Stimulated activated naive CD8-positive, alpha-beta T cell treated with anti-CD3 and anti-CD28 coated beads, Interleukin-15, Interleukin-2, amounts not matched to agents 100 U/mL and 50 U/mL, for 24 hours (primary cell): ENCODE results near the gene TAOK1.
"Not testable (repeated sequence)": the region's sequence is repeated elsewhere in the genome, so short reads cannot be mapped to it uniquely, and the experiment has no call there.

Experiments used
- ATAC-seq: fragments of 150-1000 bp; cut with Tn5 transposase; one replicate; pipeline ENCODE4 v1.10.0; 2021
- DNase-seq: peaks from one replicate; pipeline ENCODE4 v3.0.0; 2021

TAOK1 gene

DNA sequence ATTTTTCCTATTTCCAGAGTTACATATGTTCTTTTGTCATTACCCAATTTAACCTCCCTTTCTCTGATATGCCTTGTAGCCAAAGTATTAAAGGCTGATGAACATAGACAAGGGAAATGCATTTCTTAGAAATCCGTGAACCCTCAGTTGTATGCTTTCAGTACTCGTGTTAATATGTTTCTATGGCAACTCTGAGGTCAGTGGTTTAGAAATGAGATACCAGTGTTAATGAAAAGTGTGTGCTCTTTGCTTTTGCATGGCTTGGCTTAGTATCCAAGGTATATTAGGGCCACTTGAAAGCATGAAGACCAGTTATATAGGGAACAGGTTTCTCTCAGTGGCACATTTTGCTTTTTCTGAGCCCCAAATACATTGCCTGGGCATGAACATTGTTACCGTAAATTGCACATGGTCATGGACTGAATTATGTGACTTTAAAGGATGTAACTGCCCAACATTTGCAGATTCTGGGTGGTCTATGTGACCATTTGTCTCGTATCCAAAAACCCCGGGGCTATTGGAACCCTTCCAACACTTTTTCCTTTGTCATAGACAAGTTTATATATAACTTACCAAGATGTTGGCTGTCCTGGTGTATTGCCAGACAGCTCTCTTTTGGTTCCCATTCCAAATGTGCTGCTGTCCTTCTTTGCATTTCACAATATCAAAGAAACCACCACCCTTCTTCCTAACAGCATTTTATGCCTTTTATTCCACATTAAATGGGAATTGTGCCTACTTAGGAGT, 159.2 kb downstream of the TAOK1 start:
- DNase-seq (no peak), ATAC-seq (peak; percentile 32)

DNA sequence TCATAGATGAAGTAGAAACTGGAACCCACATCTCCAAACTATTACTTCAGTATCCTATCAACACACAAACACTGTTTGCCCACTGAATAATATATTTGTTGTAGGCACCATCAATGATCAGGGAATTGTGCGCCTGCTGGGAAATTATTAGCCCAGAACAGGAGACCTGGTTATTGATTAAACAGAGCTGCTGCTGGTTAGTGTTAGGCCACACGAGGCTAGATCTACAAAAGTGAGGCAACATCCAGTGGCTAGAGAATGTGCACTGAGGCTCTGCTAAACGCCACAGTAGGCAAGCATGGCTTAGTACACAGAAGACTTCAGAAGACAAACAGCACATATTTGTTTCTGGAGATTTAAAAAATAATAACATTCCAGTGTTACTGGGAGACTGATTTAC, 165.7 kb downstream of the TAOK1 start:
- ATAC-seq, result no peak
- no peak for DNase-seq

DNA sequence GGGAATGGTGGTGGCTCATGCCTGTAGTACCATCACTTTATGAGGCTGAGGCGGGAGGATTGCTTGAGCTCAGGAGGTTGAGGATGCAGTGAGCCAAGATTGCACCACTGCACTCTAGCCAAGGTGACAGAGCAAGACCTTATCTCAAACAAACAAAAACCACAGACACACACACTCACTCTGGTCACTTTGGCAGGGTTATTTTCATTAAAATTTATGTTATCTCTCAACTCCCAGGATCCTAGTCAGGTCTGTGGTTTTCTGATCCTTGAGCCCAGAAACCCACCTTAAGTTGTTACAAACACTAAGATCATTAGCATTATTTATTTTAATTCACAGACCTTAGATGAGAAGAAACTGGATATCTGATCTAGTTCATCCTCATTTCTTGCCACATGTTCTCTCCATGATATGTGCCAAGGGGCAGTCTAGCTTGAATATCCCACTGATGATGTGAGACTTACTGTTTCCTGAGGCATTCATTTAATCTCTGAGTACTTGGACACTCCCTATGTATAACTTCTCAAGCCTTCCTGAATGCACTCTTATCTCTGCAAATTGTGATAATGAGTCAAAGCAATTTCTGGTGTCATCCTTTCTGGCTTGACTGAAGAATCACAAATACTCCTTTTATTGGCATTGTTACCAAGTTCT, 167.0 kb downstream of the TAOK1 start:
- DNase-seq (no peak), ATAC-seq (no peak)

DNA sequence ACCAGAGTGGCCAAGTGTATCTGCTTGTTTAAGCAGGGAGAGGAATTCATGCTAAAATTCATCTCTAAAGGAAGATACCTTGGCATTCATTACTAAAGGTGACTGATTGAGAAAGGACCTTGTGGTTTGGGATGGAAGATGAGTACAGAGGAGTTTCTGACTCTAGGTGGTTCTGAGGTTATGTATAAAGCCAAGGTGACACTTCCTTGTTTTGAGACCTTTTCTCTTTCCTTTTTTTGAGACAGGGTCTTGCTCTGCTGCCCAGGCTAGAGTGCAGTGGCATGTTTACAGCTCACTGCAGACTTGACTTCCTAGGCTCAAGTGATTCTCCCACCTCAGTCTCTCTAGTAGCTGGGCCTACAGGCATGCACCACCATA, 167.6 kb downstream of the TAOK1 start:
- peak; percentile 62 for ATAC-seq
- DNase-seq, result no peak

DNA sequence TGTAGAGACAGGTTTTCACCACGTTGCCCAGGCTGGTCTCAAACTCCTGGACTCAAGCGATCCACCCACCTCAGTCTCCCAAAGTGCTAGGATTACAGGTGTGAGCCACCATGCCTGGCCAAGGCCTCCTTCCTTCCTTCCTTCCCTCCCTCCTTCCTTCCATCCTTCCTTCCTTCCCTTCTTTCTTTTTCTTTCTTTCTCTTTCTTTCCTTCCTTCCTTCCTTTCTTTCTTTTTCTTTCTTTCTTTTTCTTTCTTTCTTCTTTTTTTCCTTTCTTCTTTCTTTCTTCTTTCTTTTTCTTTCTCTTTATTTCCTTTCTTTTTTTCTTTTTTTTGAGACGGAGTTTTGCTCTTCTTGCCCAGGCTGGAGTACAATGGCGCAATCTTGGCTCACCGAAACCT, 168.0 kb downstream of the TAOK1 start:
- DNase-seq, ATAC-seq: not testable (repeated sequence)

DNA sequence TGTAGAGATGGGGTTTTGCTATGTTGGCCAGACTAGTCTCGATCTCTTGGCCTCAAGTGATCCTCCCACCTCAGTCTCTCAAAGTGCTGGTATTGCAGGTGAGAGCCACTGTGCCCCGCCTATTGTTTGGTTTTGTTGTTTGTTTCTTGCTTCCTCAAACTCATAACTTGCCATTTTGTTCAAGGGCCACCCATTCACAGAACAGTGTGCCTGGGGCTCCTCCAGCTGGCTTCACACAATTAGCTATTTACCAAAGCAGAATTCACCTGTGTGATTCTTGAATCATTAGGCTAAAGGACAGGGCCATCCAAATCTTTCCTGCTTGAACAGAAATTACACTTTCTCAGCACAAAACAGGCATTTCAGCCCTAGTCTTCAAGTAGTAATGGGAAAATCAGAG, 169.5 kb downstream of the TAOK1 start:
- ATAC-seq (no peak), DNase-seq (no peak)

DNA sequence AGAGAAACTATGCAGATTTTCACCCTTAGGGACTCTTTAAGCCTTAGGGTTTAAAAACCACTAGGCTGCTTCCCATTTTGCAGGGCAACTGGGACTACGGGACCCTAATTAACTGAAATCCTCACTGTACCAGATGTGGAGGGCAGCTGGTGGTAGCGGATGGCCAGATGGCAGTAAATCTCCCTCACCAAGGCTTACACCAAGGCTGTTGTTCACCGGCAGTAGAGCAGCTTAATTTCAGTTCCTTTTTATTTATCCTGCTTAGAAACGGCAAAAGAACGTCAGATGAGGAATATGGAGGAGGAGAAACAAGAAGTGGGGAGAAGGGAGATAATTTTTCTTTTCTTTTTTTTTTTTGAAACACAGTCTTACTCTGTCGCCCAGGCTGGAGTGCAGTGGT, 170.2 kb downstream of the TAOK1 start:
- DNase-seq, result no peak
- ATAC-seq, result no peak

DNA sequence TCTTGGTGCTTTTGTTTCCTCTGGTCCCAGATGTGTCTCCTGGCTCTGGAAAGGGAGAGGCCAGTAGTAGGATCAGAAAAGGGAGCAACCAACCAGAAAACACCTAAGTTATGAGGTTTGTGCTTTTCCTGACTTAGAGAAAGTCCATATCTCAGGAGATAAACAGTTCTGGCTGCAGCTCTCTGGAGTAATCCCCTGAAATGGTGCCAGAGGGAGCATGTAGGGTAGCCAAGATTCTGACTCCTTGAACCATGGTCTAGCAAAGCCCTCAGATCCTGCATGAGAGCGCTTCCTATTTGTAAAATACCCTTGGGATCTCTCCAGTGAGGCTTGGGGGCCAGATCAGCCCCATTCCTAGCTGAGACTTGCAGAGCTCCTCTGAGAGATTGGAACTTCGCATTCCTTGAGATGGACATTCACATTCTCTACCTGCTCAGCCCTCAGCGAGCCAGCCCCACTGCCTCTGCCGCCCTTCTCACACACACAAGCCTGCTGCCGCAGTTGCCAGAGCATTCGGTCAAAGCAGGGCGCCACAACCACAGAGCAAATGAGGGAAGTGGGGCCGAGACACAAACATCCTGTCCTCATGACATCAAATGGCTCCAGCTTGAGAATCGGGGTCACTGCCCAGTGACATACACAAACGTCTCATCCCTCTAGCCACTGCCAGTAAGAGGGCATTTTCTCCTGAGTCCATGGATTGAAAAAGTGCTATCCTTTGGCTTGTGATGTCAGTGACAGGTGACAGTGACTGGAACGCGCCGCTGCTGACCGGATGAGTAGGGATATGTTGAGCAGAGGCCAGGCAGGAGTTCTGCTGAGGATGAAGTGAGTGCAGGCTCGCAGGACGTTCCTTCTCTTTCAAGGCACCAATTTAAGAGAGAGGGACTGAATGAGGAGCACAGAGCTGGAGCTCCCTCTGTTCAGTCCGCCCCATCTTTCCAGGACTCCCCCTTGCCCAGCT, 171.7 kb downstream of the TAOK1 start:
- ATAC-seq (no peak), DNase-seq (no peak)

DNA sequence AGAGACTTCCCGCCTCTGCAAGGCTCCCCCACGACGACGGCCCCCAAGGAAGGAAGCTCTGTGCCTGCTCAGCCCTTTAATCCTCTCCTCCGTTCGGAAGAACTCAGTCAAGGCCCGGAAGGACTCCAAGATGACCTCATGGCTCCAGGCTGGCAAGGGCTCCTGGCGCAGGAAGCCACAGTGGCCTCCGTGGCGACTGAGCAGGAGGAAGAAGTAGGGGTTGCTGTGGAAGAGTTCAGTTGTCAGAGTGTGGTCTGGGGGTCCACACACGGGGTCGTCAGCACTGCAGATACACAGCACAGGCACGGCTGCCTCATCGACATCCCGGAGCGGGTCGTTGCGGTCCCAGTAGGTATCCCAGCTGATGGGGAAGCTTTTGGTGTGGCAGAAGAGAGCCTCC, 172.5 kb downstream of the TAOK1 start:
- ATAC-seq (no peak), DNase-seq (no peak)

DNA sequence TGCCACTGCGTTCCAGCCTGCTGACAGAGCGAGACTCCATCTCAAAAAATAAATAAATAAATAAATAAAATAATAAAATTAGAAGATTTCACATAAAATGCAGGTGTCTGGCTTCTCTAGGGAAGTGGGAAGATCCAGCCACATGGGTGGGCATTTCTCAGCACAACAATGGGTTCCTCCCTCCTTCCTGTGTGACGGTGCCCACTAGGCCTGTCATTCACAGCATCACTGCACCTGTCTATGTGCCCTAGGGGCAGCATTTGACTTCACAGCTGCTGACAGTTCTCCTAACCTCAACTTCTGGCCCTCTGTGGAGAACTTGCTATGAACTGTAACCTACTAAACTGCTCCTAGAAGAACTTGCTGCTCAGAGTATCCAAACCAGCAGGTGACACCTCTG, 173.7 kb downstream of the TAOK1 start:
- ATAC-seq (no peak), DNase-seq (no peak)

DNA sequence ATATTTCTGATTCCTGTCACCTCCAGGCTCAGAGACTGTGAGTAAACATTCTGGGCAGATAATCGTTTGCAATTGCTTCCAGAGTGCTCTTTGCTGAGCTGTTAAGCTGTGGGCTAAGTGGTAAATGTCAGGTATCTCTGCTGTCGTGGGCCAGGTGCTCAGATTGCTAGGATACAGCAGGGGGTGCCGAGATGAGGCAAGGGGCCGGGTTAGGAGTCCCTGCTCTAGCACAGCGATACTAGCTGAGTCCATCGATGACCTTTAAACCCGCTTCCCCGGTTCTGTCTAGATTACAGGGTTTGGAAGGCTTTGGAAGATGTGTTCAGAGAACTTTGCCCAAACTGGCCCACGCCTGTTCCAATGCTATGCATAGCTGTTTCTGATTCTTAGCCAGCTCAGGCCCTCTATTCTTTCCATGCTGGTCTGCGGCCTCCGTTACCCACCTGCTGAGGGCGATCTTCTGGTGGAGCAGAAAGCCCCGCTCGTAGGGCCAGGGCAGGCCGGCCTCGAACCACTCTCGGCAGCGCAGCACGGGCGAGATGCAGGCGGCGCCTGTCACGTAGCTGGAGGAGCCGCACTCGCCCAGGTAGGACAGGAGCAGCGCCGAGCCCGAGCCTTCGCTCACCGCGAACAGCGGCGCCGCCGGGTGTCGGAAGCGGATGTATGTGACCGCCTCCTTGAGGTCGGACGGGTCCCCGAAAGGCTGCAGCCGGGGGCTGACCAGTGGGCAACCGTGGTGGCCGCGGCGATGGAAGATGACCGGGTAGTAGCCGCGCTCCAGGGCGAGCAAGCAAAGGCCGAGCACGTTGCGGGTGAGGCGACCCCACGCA, 175.7 kb downstream of the TAOK1 start:
- ATAC-seq (peak; percentile 8), DNase-seq (peak; percentile 66)

DNA sequence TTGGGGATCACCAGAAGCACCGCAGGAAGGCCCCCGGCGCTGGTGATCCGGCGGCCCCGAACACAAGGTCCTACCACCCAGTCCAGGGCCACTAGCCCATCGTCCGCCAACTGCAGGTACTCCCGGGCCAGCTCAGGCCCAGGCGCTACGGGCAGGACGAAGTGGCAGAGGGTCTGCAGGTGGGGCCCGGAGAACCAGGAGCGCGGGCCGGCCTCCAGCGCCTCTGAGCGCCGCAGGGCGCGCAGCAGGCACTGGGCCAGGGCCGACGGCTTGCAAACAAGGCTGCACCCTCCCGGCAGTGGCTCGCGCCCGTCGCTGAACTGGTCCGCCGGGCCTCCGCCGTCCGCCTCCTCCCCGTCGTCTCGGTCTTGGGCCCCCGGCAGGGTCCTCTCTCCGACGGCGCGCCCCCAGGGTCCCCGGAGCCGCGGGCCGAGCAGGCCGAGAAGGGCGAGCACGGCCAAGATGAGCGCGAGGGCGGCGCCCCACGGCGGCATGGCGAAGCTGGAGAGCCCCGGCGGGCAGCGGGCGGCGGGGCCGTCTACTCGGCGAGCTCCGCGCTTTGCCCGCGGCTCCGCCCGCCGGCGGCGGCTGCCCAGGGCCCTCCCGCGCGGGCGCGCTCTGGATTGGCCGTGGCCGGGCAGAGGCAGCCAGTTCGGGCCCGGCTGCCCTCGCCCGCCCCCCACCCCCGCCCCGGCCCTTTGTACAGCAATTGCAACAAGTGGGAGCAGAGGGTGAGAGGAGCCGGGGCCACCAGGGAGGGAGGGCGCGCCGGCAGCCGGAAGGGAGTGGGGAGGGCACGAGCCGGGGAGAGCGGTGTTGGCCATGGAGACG, 176.5 kb downstream of the TAOK1 start, which contains the start of gene ABHD15:
ABHD15 (minus strand) TSS at position 565 of the 831 bp plus-strand sequence; CDS start at position 494, 71 bp downstream.
- peak; percentile 73 for DNase-seq
- peak; percentile 43 for ATAC-seq

DNA sequence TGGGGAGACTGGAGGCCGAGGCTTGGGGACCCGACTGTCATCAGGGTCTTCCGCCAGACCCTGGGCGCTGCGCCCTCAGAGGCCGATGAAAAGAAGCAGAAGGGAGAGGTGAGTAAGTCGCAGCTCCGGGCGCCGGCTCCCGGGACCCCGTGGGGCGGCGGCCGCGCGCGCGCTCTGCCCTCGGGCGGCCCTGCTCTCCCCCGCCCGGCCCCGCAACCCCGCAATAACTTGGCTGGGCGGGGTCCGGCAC, 177.1 kb downstream of the TAOK1 start:
- DNase-seq (no peak), ATAC-seq (peak; percentile 0)

DNA sequence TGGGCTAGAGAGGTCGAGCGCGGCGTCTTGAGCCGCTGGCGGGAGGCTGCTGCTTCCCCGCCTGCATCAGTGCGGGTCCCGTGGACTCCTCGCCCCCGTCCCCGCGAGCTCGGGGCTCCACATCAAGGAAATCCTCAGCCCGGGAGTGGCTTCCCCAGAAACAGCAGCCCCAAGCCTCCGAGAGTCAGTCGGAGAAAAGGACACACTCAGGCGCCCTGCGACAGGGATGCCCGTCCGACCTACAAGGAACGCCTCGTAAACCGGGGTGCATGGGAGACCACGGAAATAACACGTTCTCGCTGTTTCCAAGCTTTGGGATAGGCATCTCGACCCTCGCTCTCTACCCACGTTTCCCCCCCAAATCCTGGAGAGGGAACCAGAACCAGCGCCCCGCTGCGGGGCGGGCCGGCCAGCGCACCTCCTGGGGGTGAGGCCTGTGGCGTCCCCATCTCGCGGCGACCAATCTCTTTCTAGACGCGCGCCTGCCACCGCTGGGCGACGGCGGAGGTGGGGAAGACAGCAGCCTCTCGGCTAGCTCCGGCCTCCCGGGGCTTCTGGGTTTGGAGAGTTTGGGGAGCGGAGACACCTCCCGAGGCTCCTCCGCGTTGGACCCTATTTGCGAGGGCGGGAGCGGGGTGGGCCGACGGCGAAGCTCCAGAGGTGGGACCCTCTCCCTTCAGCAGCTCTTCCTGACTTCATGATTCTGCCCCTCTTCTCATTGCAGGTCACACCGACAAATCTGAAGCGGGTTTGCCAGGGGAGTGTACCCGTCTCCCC, 177.6 kb downstream of the TAOK1 start:
- DNase-seq (peak; percentile 85), ATAC-seq (peak; percentile 51)

DNA sequence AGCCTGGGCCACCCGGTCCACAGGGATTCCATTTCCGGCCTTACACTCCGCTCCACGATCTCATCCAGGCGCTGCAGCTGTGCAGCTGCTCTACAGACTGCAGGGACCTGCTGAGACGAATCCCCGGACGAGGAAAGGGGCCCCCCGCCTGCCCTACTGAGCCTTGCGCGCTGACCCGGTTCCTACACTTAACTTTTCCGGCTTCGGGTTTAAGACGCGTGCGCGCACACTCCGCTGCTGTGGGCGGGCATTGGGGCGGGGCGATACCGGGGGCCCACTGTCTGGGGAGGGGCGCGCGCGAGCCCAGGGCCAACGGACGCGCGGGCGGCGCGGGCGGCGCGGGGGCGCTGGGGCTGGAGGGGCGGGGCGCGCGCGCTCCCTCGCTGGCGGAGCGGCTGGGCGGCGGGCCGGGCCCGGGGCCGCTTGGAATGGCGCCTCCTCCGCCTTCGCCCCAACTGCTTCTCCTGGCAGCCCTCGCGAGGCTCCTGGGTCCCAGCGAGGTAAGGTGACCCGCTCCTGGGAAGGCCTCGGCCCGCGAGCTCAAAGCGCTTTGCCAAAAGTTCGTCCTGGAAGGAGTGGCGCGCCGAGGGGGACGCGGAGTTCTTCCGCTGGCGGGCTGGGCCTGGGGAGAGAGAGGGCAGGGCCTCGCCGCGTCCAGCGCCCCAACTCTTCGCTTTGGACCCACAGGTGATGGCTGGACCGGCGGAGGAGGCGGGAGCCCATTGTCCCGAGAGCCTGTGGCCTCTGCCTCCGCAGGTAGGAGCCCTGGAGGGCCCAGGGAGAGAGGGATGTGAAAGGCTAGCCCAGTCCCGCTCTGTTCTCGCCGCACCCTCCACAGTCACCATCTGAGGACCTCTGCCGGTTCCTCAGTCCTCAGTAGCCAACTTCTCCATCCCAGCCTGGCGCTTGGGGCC, 178.4 kb downstream of the TAOK1 start, which contains the start of gene TP53I13:
TP53I13 (plus strand) TSS at position 371 of the 914 bp plus-strand sequence; CDS start at position 429, 58 bp downstream.
- ATAC-seq, result peak; percentile 50

DNA sequence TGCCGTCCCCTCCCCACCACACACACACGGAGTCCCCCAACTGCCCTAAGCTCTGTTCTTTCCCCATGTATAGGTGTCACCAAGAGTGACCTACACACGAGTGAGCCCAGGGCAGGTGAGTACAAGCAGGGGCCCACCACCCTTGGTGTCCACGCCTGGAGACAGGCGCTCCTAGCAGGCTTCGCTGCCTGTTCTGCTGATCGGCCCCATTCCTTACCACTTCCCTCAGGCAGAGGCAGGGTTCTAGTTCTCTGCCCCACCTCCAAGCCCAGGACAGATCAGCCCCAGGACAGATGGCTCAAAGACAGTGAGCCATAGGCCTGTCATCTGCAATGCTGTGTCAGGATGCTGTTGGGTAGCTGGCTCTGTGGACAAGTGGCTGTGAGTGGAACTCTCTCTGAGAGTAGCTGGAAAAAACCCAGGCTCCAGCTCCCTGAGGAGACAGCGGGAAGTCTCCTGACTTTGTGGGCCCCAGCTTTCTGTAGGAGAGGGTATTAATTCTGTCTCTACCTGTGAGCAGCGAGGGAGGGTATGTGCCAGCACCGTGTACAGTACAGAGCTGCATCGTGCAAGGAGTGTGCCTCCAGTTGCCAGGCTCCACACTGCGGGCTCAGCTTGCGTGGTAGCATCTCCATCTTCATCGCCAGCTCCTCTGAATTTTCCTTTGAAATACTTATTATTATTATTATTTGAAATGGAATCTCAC, 179.2 kb downstream of the TAOK1 start:
- DNase-seq (no peak), ATAC-seq (no peak)

More for the DNA sequence above, 178.4 kb downstream of the TAOK1 start, which contains the start of gene TP53I13:
- DNase-seq, result peak; percentile 91

DNA sequence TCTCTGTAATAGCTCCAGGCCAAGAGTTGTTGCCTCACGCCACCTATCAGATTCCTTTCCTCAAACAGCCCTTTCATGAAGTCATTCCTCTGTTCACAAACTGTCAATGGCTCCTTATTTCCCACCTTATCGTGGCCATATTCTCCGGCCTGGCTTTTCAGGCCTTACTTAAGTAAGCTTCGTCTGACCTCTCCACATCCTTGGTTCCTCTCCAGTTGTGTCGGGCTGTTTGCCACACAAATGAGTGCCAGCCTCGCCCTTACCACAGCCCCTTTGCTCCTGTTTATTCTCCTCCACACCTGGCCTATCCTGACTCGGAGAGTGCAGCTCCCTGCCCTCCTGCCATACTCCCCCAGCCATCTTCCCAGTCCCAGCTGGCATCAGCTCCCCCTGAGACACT, 180.4 kb downstream of the TAOK1 start:
- peak; percentile 2 for DNase-seq

DNA sequence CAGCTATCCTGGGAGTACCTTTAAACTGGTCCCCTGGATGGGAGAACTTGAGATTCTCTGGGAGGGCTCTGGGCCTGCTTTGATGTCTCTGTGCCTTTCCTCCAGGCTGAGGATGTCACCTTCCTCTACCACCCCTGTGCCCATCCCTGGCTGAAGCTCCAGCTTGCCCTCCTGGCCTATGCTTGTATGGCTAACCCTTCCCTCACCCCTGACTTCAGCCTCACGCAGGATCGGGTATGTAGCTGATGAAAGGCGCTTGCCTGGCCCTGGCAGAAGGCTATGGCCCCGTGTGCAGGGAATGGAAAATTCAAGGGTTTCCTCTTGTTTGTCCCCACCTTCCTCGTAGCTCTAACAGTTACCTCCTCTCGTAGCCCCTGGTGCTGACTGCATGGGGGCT, 181.3 kb downstream of the TAOK1 start:
- DNase-seq (peak; percentile 3), ATAC-seq (no peak)

More for the DNA sequence above, 180.4 kb downstream of the TAOK1 start:
- no peak for ATAC-seq
